Measurements from ENCODE around the gene OR9K2.

Gene OR9K2

DNA sequence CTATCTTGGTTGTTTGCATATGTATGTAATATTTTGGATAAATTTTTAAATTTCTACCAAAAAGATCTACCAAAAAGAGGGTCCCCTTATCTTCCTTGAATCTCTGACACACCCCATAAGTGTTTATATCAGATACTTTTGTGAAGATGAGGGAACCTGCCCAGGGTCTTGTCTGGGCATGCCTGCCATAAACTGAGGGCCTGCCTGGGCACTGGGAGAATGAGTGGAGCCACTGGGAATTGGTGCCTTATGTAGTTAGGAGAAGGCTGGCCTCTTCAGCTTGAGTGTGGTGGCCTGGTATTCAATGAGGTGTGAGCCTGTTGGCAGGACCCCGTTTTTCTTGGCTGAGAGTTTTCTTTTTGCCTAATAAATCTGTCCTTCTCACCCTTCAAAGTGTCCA is 46.5 kb downstream of the OR9K2 start:
- TF ChIP-seq TAF1 (IDR thresholded peaks at IDR 0.05; ENCODE audit: borderline replicate concordance, insufficient read depth, low read length) (no peak), POLR2AphosphoS5 (IDR thresholded peaks at IDR 0.05; ENCODE audit: low read depth, low read length) (no peak), SIN3A (IDR thresholded peaks at IDR 0.05; ENCODE audit: borderline replicate concordance, insufficient read depth, low read length) (no peak), FOXP2 (optimal IDR thresholded peaks at IDR 0.05; ENCODE audit: borderline replicate concordance, extremely low read depth, extremely low read length, insufficient read depth) (no peak)
- TF ChIP-seq, protein P1, sequence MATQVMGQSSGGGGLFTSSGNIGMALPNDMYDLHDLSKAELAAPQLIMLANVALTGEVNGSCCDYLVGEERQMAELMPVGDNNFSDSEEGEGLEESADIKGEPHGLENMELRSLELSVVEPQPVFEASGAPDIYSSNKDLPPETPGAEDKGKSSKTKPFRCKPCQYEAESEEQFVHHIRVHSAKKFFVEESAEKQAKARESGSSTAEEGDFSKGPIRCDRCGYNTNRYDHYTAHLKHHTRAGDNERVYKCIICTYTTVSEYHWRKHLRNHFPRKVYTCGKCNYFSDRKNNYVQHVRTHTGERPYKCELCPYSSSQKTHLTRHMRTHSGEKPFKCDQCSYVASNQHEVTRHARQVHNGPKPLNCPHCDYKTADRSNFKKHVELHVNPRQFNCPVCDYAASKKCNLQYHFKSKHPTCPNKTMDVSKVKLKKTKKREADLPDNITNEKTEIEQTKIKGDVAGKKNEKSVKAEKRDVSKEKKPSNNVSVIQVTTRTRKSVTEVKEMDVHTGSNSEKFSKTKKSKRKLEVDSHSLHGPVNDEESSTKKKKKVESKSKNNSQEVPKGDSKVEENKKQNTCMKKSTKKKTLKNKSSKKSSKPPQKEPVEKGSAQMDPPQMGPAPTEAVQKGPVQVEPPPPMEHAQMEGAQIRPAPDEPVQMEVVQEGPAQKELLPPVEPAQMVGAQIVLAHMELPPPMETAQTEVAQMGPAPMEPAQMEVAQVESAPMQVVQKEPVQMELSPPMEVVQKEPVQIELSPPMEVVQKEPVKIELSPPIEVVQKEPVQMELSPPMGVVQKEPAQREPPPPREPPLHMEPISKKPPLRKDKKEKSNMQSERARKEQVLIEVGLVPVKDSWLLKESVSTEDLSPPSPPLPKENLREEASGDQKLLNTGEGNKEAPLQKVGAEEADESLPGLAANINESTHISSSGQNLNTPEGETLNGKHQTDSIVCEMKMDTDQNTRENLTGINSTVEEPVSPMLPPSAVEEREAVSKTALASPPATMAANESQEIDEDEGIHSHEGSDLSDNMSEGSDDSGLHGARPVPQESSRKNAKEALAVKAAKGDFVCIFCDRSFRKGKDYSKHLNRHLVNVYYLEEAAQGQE (IDR thresholded peaks at IDR 0.05; ENCODE audit: insufficient read depth in 1 of 2, low read depth in 2 of 2, low read length in 2 of 2) = no peak

DNA sequence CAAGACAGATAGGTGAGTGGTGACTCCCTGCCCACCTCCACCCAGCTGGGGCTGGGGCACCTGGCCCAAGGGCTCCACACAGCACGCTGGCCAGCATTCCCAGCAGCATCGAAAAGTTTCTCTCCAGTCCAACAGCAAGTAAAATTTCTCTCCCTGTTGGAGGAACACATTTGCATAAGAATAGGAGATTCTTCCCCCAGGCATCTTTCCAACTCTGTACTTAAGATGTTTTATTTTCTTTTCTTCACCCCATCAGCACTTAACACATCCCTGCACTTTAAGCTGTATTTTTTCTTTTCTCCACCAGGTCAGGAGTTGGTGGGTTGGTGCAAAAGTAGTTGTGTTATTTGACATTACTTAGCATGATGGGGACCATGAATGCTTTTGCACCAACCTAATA is 47.2 kb downstream of the OR9K2 start:
- TF ChIP-seq TAF1 (IDR thresholded peaks at IDR 0.05; ENCODE audit: borderline replicate concordance, insufficient read depth, low read length) (no peak), FOXP2 (optimal IDR thresholded peaks at IDR 0.05; ENCODE audit: borderline replicate concordance, extremely low read depth, extremely low read length, insufficient read depth) (no peak), SIN3A (IDR thresholded peaks at IDR 0.05; ENCODE audit: borderline replicate concordance, insufficient read depth, low read length) (no peak), POLR2AphosphoS5 (IDR thresholded peaks at IDR 0.05; ENCODE audit: low read depth, low read length) (no peak)
- TF ChIP-seq, protein P1 (IDR thresholded peaks at IDR 0.05; ENCODE audit: insufficient read depth in 1 of 2, low read depth in 2 of 2, low read length in 2 of 2) = no peak

Measured in PFSK-1 (cell line).